GM19328 (cell line): ENCODE data around the gene ITGB5.

Source experiments
- ATAC-seq: cut with Tn5 transposase; IDR thresholded peaks from one replicate; pipeline ENCODE4 v1.9.1; 2021; ENCODE audit warnings: mild to moderate bottlenecking, moderate library complexity; ENCODE audit not compliant: unreplicated experiment

ITGB5 gene

GRCh38 chr3:124816206-124816605 lies 71.0 kb downstream of the ITGB5 start:
- no peak for ATAC-seq

- no peak for ATAC-seq
Observed at GRCh38 chr3:124815781-124816180, 71.4 kb downstream of the ITGB5 start.

GRCh38 chr3:124814620-124815421 lies 72.3 kb downstream of the ITGB5 start:
- ATAC-seq: no peak

GRCh38 chr3:124813541-124813940 lies 73.6 kb downstream of the ITGB5 start:
- no peak for ATAC-seq

GRCh38 chr3:124812291-124813265 lies 74.6 kb downstream of the ITGB5 start:
- ATAC-seq: no peak

- no peak for ATAC-seq
Observed at GRCh38 chr3:124811436-124811835, 75.7 kb downstream of the ITGB5 start.

- ATAC-seq: no peak
Observed at GRCh38 chr3:124810970-124811369, 76.2 kb downstream of the ITGB5 start.

- no peak for ATAC-seq
Observed at GRCh38 chr3:124809039-124809438, 78.1 kb downstream of the ITGB5 start.

- ATAC-seq: no peak
Observed at GRCh38 chr3:124805671-124806070, 81.5 kb downstream of the ITGB5 start.

GRCh38 chr3:124804875-124805274 lies 82.3 kb downstream of the ITGB5 start:
- no peak for ATAC-seq

- no peak for ATAC-seq
Observed at GRCh38 chr3:124802702-124803101, 84.5 kb downstream of the ITGB5 start.

- no peak for ATAC-seq
Observed at GRCh38 chr3:124802061-124802698, 85.0 kb downstream of the ITGB5 start.

- ATAC-seq: no peak
Observed at GRCh38 chr3:124800511-124801258, 86.5 kb downstream of the ITGB5 start.

GRCh38 chr3:124800076-124800475 lies 87.1 kb downstream of the ITGB5 start:
- no peak for ATAC-seq

GRCh38 chr3:124799676-124800075 lies 87.5 kb downstream of the ITGB5 start:
- no peak for ATAC-seq

- ATAC-seq: no peak
Observed at GRCh38 chr3:124797426-124797945, 89.7 kb downstream of the ITGB5 start.

- ATAC-seq: no peak
Observed at GRCh38 chr3:124796477-124796876, 90.7 kb downstream of the ITGB5 start.

- no peak for ATAC-seq
Observed at GRCh38 chr3:124793054-124793739, 94.0 kb downstream of the ITGB5 start.

GRCh38 chr3:124792341-124793040 lies 94.7 kb downstream of the ITGB5 start:
- ATAC-seq: no peak
